Astrocyte (in vitro differentiated cells and primary cell): ENCODE data around the gene RALBP1.

Source experiments
- EZH2 ChIP-seq: IDR thresholded peaks from 2 replicates; pipeline ENCODE4 v1.6.1; 2012; ENCODE audit warnings: mild to moderate bottlenecking, low read length, inconsistent platforms; ENCODE audit not compliant: insufficient read depth
- TF ChIP-seq, protein P1 (sequence below): IDR thresholded peaks from 2 replicates; pipeline ENCODE4 v1.5.1; 2011; ENCODE audit warnings: low read depth, mild to moderate bottlenecking, inconsistent platforms, low read length, moderate library complexity; ENCODE audit not compliant: insufficient read depth

DNA sequence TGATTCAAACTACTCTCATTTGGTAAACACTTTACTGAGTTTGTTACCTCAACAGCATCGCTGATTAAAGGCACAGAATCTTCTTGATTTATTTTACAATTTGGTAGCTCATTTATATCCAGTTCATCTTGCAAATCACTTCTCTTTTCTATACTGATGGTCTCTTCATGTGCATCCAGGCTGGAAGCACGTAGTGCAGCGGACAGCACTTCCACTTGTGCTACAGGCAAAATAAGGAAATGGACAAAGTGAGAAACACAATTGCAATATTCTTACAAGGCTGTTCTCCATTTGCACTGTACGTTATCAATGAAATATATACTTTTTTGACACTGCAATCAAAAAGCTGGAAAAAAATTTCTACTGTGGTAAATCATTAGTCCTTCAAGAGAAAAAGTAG lies 88.0 kb downstream of the RALBP1 start:
- TF ChIP-seq, protein P1, sequence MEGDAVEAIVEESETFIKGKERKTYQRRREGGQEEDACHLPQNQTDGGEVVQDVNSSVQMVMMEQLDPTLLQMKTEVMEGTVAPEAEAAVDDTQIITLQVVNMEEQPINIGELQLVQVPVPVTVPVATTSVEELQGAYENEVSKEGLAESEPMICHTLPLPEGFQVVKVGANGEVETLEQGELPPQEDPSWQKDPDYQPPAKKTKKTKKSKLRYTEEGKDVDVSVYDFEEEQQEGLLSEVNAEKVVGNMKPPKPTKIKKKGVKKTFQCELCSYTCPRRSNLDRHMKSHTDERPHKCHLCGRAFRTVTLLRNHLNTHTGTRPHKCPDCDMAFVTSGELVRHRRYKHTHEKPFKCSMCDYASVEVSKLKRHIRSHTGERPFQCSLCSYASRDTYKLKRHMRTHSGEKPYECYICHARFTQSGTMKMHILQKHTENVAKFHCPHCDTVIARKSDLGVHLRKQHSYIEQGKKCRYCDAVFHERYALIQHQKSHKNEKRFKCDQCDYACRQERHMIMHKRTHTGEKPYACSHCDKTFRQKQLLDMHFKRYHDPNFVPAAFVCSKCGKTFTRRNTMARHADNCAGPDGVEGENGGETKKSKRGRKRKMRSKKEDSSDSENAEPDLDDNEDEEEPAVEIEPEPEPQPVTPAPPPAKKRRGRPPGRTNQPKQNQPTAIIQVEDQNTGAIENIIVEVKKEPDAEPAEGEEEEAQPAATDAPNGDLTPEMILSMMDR, result no peak
- no peak for TF ChIP-seq EZH2
